Heart left ventricle (tissue), 13 donors: Measurements from ENCODE around the gene ENTREP1.

Experiments
- POLR2A ChIP-seq, 2 donors: fragments of 450-650 bp; IDR thresholded peaks; one replicate each; pipeline ENCODE4 v1.6.1; 2017; ENCODE audit warnings: antibody characterized with exemption in 2 of 2, mild to moderate bottlenecking in 2 of 2, moderate library complexity in 2 of 2
- TF ChIP-seq, protein P1 (sequence below), 12 donors: fragments of 200-600 bp; sonication (generic) in 4 of 12; IDR thresholded peaks; one replicate each; pipeline versions ENCODE4 v1.5.0 to v1.8.0; 2018 to 2022; ENCODE audit warnings: antibody characterized with exemption in 12 of 12, mild to moderate bottlenecking in 5 of 12
- donor health status: ischemic (EF 13 %, LVEDD 7.1; RV severe dilation, severe dysfunction).
- donor health status: DM: no; HTN: yes; CAD: no.
- donor health status: DM: no; HTN: no; CAD: no.
- donor health status: ischemic (EF 25% LVEDD 6.9; RV normal size, moderate dysfunction).
- donor health status: ischemic (EF 25% LVEDD 5.7; RV mildly dilated, moderate dysfunction).
- donor health status: ischemic (EF 35%, LVEDD 5.7; RV mildly dilated, moderate dysfunction).
- donor health status: nonischemic (EF 11% LVEDD 7.7; RV severe dilation, severe dysfunction).
- donor health status: DM: yes; HTN: yes; CAD: no.
- donor health status: PGD.
- donor health status: ischemic (EF 29% LVEDD 5.4; RV normal size, mild dysfunction).
- donor health status: nonischemic (EF 23%, LVEDD 6.1; RV moderate dilation, normal function).

DNA sequence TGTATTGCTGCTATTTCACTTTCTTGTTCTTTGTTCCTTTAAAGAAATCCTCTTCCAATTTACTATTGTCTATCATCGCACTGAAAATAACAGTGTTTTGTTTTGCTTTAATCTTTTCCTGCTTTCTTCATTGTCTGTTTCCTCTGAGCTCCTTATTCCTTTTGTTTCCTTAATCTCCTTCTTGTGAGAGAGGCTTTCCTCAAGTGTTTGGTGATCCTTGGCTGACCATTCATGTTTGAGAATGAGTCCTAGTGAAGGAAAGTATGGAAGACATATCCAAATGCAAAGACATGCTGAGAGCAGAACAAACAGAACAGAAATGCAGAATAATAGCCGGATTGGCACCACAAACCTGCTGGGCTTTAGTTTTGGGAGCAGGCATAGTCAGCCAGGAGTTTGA lies 42.0 kb upstream of the ENTREP1 start:
- TF ChIP-seq, protein P1, sequence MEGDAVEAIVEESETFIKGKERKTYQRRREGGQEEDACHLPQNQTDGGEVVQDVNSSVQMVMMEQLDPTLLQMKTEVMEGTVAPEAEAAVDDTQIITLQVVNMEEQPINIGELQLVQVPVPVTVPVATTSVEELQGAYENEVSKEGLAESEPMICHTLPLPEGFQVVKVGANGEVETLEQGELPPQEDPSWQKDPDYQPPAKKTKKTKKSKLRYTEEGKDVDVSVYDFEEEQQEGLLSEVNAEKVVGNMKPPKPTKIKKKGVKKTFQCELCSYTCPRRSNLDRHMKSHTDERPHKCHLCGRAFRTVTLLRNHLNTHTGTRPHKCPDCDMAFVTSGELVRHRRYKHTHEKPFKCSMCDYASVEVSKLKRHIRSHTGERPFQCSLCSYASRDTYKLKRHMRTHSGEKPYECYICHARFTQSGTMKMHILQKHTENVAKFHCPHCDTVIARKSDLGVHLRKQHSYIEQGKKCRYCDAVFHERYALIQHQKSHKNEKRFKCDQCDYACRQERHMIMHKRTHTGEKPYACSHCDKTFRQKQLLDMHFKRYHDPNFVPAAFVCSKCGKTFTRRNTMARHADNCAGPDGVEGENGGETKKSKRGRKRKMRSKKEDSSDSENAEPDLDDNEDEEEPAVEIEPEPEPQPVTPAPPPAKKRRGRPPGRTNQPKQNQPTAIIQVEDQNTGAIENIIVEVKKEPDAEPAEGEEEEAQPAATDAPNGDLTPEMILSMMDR (IDR thresholded peaks at IDR 0.05) = no peak
- TF ChIP-seq POLR2A (IDR thresholded peaks at IDR 0.05) = no peak
